HepG2 (cell line): Measurements from ENCODE around the gene TH. TPM values are rescaled to one million over a fixed set of nuclear protein-coding genes. Genes with fewer than 3 reads are reported as not detected.
A peak's percentile ranks its signal among the peaks of the same experiment; 100 is the strongest.

ENCODE experiments used
- FOXO1 ChIP-seq: sonication (generic); formaldehyde crosslinking; IDR thresholded peaks from 2 replicates; pipeline ENCODE4 v1.4.0; 2020; ENCODE audit warnings: missing genetic modification reagents
- GATAD1 ChIP-seq: IDR thresholded peaks from 2 replicates; pipeline ENCODE4 v1.6.1; 2016; ENCODE audit warnings: missing genetic modification reagents, missing compliant biosample characterization
- HIC2 ChIP-seq: sonication (generic); formaldehyde crosslinking; IDR thresholded peaks from 2 replicates; pipeline ENCODE4 v1.9.0; 2022; ENCODE audit warnings: low read depth, missing genetic modification reagents
- HNRNPL ChIP-seq: fragments of 200-400 bp; formaldehyde crosslinking; IDR thresholded peaks from 2 replicates; pipeline ENCODE4 v1.6.1; 2017; ENCODE audit warnings: mild to moderate bottlenecking, low read depth, low read length
- JUNB ChIP-seq: sonication (generic); formaldehyde crosslinking; IDR thresholded peaks from 2 replicates; pipeline ENCODE4 v1.8.0; 2022; ENCODE audit warnings: missing genetic modification reagents, mild to moderate bottlenecking, borderline replicate concordance
- KLF16 ChIP-seq, 2 experiments: sonication (generic) in 1 of 2; formaldehyde crosslinking in 1 of 2; IDR thresholded peaks; 2 replicates each; pipeline versions ENCODE4 v1.6.1 to v1.8.0; 2016 to 2023; ENCODE audit warnings: missing genetic modification reagents in 2 of 2, missing compliant biosample characterization in 1 of 2
- SIN3B ChIP-seq: fragments of 150-350 bp; IDR thresholded peaks from 2 replicates; pipeline ENCODE4 v1.6.1; 2014; ENCODE audit warnings: low read length
- SIX4 ChIP-seq: sonication (generic); formaldehyde crosslinking; IDR thresholded peaks from 2 replicates; pipeline ENCODE4 v1.4.0; 2020; ENCODE audit warnings: missing genetic modification reagents
- ZBTB7A ChIP-seq: sonication (generic); formaldehyde crosslinking; IDR thresholded peaks from 2 replicates; pipeline ENCODE4 v1.8.0; 2022; ENCODE audit warnings: mild to moderate bottlenecking, missing genetic modification reagents
- ZNF207 ChIP-seq: fragments of 450-650 bp; IDR thresholded peaks from 2 replicates; pipeline ENCODE4 v1.6.1; 2016; ENCODE audit warnings: antibody characterized with exemption, borderline replicate concordance
- ZNF274 ChIP-seq: sonication (generic); formaldehyde crosslinking; IDR thresholded peaks from 2 replicates; pipeline ENCODE4 v1.5.1; 2020; ENCODE audit warnings: mild to moderate bottlenecking, missing genetic modification reagents
- ZNF280B ChIP-seq: sonication (generic); formaldehyde crosslinking; IDR thresholded peaks from 2 replicates; pipeline ENCODE4 v1.5.0; 2020; ENCODE audit warnings: missing genetic modification reagents, mild to moderate bottlenecking, borderline replicate concordance
- ZNF598 ChIP-seq: sonication (generic); formaldehyde crosslinking; IDR thresholded peaks from 2 replicates; pipeline ENCODE4 v1.5.1; 2020; ENCODE audit warnings: mild to moderate bottlenecking, missing genetic modification reagents, borderline replicate concordance
- ZNF687 ChIP-seq: sonication (generic); formaldehyde crosslinking; IDR thresholded peaks from 2 replicates; pipeline ENCODE4 v1.5.1; 2020; ENCODE audit warnings: mild to moderate bottlenecking, missing genetic modification reagents, moderate library complexity
- ZNF691 ChIP-seq: sonication (generic); formaldehyde crosslinking; IDR thresholded peaks from 2 replicates; pipeline ENCODE4 v1.4.0; 2020; ENCODE audit warnings: missing genetic modification reagents, low read depth, mild to moderate bottlenecking, borderline replicate concordance
- ZNF782 ChIP-seq: sonication (generic); formaldehyde crosslinking; IDR thresholded peaks from 2 replicates; pipeline ENCODE4 v1.4.0; 2020; ENCODE audit warnings: missing genetic modification reagents, mild to moderate bottlenecking, borderline replicate concordance
- ZNF788 ChIP-seq: sonication (generic); formaldehyde crosslinking; IDR thresholded peaks from 2 replicates; pipeline ENCODE4 v1.5.0; 2020; ENCODE audit warnings: mild to moderate bottlenecking, missing genetic modification reagents, borderline replicate concordance
- ZUFSP ChIP-seq: sonication (generic); formaldehyde crosslinking; IDR thresholded peaks from 2 replicates; pipeline ENCODE4 v1.9.0; 2021; ENCODE audit warnings: missing genetic modification reagents, mild to moderate bottlenecking, borderline replicate concordance
- polyA plus RNA-seq, 8 experiments: library from polyadenylated mRNA; depleted of rRNA in 3 of 8; stranded (reverse) in 7 of 8; unstranded in 1 of 8; fragments of >200 nt; fragmentation: Illumina TruSeq in 4 of 8; extraction: Trizol in 4 of 8; gene quantifications; 2 replicates each; pipeline versions ENCODE4 v1.2.1 to v1.2.3, GENCODE V29; 2011 to 2016; ENCODE audit warnings: low read depth in 4 of 8, missing spikeins in 1 of 8, mixed read lengths in 1 of 8; ENCODE audit not compliant: insufficient read depth in 1 of 8
- total RNA-seq, 5 experiments: library from RNA; depleted of rRNA; stranded (reverse); fragments of >200 nt; fragmentation: Illumina TruSeq; extraction: Trizol; gene quantifications; 2 replicates each; pipeline ENCODE4 v1.2.3, GENCODE V29; 2016; ENCODE audit warnings: low read depth in 1 of 5

The TH gene
- total and polyA plus RNA-seq, 2 of the 13 experiments (the other 11 are each of a cell fraction or from before 2014, with no cell fraction given): 0.36 TPM; not detected in 1

- TF ChIP-seq HIC2 (CRISPR knock-in tag) (0 out of 2 replicates have a peak, but pooled peaks have one; percentile 1), GATAD1 (no peak), SIX4 (no peak), FOXO1 (CRISPR knock-in tag) (no peak), SIN3B (no peak), KLF16 (CRISPR knock-in tag; IDR thresholded peaks at IDR 0.05) (no peak), ZNF788 (CRISPR knock-in tag) (no peak), ZNF207 (no peak), HNRNPL (0 out of 2 replicates have a peak, but pooled peaks have one; percentile 10), ZUFSP (CRISPR knock-in tag) (no peak), ZNF598 (CRISPR knock-in tag) (no peak), ZBTB7A (CRISPR knock-in tag) (no peak), ZNF280B (CRISPR knock-in tag) (peak; percentile 15; the same call in 1 of the 2 replicates), ZNF687 (CRISPR knock-in tag) (peak; percentile 45), ZNF782 (CRISPR knock-in tag) (no peak), ZNF274 (no peak), ZNF691 (CRISPR knock-in tag) (0 out of 2 replicates have a peak, but pooled peaks have one; percentile 16), JUNB (no peak)
- TF ChIP-seq, all 625 proteins: peak for 5
These were observed 48.0 kb downstream of the TH start (continued) for GRCh38 chr11:2123628-2123960.
